NCI-H446 treated with DMSO at 0.1 percent for 48 hours (cell line): ENCODE measurements around the gene CEP162.
"Not testable (repeated sequence)": the region's sequence is repeated elsewhere in the genome, so short reads cannot be mapped to it uniquely, and the experiment has no call there.

Source experiments
- DNase-seq: peaks from one replicate; lab custom pipeline; 2025; lab: John Stamatoyannopoulos, UW

The CEP162 gene

DNA sequence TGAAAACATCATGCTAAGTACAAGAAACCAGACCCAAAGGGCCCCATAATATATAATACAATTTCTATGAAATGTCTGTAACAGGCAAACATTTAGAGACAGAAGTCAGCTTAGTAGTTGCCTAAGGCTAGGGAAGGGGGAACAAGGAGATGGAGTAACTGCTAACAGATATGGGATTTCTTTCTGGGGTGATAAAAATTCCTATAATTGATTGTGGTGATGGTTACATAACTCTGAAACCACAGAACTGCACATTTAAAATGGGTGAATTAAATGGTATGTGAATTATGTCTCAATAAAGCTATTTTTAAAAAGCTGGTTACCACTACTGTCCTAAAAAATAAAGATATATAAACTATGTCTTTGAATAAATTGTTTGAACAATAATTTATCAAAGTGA, 3.2 kb downstream of the CEP162 start:
- DNase-seq = no peak

DNA sequence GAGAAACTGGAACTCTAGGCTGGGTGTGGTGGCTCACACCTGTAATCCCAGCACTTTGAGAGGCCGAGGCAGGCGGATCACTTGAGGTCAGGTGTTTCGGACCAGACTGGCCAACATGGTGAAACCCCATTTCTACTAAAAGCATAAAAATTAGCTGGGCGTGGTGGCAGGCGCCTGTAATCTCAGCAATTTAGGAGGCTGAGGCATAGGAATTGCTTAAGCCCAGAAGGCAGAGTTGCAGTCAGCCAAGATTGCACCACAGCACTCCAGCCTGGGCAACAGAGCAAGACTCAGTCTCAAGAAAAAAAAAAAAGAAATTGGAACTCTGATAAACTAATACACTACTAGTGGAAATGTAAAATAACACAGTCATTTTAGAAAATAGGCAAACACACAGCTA, 3.8 kb downstream of the CEP162 start:
- DNase-seq = not testable (repeated sequence)

DNA sequence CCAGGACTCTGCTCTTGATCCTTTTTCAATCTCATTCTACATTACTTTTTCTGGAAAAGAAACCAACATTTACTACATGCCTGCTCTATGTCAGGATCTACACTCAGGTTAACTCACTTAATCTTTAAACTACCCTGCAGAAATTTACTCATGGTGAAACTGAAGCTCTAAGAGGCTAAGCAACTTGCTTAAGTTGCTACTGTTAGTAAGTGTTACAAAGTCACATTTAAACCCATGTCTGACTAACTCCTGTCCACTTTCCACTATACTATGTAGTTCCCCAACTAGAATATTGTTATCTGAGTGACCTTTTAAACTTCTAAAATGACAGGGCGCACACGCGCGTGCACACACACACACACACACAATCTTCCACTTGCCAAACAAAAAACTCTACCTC, 5.0 kb downstream of the CEP162 start:
- DNase-seq = no peak

DNA sequence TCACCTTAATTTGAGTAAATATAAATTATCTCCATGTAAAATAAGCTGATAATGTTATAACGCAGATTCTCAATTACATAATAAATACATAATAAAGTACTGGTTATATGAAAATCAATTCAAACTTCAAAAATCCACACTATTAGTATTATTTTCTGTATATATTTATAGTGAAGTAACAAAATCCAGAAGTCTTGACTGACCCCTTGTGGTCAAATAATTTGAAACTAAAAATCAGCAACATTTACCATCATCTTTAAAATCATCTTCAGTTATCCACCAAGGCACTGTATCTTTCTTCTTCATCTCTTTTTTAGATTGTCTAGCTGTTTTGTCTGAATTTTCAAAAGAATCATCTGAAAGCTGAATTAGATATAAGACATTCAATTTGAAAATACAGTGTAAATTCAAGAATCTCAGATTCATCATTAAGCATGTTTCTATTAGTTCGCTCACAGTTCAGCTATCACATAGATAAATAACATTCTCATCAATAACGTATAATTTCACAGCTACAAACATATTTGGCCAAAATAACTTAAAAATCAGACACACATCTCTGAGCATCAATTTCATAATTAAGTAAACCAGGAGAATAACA, 6.5 kb downstream of the CEP162 start:
- no peak for DNase-seq

DNA sequence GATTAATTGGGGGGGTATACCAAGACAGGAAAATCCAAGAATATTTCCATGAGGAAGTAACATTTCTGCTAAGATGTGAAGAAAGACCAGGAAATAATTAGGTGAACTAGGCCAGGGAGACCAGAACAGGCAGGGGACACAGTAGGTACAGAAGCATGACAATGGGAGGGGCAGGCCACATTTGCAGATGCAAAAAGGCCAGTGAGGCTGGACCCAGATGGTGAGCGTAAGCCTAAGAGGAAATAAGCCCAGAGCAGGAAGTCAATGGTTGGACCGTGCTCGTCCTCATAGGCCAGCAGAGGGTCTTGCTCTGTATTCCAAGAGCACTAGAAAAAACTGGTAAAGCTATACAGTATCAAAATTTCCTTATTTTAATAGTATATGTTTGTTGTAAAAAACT, 9.4 kb downstream of the CEP162 start:
- DNase-seq = no peak

DNA sequence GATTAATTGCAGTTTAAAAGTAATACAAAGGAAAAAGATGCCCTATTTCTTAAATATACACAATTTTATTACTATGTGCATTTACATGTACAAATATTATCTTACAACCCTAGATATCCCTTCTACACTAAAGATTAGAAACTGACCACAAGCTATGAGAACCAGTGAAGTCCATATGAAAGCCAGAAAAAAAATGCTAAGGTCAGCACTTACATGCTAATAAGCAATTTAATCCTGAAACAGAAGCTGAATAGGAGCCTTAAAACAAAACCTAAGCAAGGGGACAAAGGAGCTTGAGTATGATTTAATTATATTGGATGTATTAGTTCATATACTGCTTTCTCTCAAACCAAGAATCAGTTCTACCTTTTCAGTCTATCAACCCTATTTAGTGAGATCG, 14.2 kb downstream of the CEP162 start:
- DNase-seq = no peak

DNA sequence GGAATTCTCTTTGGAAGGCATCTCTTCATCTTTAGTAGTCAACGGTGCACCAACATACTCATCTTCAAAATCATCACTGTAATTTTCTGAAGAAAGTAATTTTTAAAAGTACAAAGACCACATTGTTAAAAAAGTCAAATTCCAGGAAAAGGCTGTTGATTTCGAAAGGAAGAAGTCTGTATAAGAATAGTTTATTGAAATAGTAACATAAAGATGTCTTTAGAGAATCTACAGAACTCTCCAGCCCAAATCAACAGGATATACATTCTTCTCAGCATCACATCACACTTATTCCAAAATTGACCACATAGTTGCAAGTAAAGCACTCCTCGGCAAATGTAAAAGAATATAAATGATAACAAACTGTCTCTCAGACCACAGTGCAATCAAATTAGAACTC, 23.4 kb downstream of the CEP162 start:
- DNase-seq = no peak

DNA sequence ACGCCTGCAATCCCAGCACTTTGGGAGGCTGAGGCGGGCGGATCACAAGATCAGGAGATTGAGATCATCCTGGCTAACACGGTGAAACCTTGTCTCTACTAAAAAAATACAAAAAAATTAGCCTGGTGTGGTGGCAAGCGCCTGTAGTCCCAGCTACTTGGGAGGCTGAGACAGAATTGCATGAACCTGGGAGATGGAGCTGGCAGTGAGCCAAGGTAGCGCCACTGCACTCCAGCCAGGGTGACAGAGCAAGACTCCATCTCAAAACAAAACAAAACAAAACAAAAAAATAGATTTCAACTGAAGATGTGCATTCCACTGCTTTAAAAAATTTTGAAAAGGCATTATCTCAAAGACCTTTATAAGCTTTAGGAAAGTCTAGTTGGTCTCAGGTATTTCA, 27.5 kb downstream of the CEP162 start:
- not testable (repeated sequence) for DNase-seq

DNA sequence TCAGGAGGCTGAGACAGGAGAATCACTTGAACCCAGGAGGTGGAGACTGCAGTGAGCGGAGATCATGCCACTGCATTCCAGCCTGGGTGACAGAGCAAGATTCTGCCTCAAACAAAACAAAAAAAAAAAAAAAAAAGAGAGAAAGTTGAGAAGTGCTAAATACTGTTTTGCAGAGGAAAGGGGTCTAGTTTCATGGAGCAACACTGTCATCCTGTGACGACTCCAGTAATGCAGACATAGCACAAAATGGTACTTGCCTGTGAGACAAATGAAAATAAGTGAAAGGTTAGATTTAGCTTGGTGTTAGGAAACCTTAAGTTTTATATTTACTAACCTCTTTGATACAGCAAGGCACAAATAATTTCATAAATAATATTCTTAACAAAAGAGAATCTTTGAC, 29.7 kb downstream of the CEP162 start:
- no peak for DNase-seq

DNA sequence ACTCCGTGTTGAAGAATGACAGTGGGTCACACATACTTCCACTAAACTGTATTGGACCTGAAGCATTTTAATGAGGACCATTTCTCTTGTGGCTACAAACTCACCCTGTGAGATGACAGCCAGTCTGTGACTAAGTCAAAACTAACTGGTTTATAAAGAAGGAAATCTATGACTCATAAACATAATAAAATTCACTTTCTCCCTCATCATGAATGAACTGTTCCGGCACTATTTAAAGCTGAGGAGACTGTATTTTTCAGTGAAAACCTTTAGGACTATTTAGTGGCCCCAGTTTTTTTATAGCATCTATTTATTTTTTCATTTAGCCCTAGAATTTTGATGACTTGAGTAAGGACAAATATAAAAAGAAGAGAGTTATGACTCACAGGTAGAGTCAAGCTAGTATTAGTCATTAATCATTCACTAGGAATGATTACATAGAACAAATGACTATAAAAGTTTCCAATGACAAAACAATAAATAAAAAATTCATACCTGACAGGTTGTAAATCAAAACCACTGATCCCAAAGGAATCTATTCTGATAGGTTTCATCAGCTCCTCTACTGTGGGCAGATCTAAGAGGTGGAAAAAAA, 34.2 kb downstream of the CEP162 start:
- DNase-seq = no peak

DNA sequence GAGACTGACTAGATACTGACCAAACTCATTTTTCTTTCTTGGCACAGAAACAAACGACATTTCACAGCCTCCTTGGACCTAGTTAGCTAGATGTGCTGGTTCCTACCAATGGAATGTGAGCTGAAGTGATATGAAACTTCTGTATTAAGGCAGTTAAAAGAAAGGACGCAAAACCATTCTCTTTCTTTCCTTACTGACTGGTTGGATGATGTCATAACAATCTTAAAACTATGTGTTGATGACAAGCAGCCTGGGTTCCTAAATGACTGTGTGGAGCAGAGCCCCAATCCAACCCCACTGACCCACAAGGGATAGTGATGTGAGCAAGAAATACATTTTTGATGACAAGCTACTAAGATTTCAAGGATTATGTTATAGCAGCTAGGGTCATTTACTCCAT, 35.6 kb downstream of the CEP162 start:
- no peak for DNase-seq

DNA sequence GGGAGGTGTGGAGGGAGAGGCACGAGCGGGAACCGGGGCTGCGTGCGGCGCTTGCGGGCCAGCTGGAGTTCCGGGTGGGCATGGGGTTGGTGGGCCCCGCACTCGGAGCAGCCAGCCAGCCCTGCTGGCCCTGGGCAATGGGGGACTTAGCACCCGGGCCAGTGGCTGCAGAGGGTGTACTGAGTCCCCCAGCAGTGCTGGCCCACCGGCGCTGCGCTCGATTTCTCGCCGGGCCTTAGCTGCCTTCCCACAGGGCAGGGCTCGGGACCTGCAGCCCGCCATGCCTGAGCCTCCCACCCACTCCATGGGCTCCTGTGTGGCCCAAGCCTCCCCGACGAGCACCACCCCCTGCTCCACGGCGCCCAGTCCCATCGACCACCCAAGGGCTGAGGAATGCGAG, 38.1 kb downstream of the CEP162 start:
- DNase-seq = not testable (repeated sequence)

DNA sequence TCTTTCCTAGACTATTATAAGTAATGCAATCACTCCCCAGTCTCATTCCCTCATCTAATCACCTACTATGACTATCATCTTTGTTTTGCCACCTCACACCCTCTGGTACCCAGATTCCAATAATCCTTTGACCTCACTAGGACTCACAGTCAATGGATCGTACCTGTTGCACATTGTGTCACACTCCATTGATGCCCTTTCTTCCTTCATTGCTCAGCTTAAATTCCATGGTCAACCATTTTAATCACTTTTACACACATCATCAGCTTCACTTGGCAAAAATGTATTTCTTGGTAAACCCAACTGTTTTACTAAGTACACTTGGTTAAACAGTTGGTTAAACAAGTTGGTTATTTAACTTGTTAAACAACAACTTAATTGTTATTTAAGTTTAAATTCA, 44.0 kb downstream of the CEP162 start:
- DNase-seq = no peak

DNA sequence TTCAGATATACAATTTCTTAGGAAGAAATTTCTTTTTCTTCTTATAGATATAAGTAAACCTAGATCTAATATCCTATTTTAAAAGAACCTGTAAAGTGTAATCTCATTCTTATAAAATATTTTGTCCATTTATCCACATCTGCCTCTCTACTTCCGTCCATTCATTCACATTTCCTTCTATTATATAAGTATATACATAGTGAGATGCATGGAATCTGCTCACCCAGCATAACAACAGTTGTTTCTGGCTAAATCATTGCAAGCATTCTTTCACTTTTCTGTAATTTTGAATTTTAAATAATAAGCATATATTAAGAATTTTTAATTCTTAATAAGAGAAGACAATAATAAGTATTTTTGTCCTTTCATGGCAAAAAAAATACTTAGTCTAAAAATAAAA, 45.4 kb downstream of the CEP162 start:
- DNase-seq = no peak

DNA sequence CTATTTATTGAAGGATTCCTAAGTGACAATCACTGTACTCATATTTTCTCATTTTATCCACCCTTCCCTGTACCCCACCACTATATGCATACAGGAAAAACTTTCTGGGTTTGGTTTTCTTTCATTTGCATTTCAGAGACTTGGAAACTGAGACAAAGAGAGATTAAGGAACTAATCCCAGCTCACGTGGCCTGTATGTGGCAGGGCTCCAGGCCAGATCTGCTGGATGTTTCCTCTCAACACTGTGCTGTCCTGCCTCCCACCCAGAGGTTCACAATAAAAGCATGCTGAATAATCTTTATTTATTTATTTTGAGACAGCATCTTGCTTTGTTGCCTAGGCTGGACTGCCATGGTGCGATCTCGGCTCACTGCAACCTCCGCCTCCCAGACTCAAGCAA, 50.2 kb downstream of the CEP162 start:
- DNase-seq = no peak

DNA sequence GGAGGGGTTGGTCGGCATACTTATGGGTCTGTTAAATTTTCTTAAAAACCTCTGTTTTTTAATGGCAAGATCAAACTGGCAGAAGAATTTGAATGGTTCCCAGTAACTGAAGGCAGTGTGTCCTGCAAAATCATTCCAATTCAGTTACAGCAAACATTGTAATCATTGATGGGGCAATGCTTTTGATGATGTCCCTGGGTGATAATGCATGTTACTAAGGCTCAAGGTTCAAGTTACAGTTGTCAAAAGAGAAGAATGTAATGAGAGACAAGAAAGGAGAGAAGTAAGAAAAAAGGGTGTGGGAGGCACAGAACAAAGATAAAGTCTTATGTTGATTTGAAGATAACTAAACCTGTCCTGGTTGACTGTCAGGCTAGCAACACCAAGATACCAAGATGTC, 54.9 kb downstream of the CEP162 start:
- no peak for DNase-seq

DNA sequence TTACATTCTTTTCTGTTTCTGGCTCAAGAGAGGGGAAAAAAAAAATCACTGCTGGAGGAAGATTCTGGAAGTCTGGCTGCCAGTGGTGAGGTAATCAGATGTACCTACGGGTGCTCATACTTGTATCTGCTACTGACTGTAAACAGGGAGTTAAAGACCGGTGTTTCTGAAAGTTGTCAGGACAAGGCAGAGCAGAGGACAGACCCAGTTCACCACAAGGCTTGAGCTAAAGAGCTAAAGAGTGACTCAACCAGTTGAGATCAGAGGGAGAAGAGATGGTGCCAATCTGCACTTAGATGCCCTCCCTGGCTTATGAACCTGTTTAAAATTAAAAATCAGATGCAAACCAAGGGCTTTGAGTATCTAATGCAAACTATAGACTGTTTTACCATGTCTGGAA, 55.4 kb downstream of the CEP162 start:
- DNase-seq = no peak

DNA sequence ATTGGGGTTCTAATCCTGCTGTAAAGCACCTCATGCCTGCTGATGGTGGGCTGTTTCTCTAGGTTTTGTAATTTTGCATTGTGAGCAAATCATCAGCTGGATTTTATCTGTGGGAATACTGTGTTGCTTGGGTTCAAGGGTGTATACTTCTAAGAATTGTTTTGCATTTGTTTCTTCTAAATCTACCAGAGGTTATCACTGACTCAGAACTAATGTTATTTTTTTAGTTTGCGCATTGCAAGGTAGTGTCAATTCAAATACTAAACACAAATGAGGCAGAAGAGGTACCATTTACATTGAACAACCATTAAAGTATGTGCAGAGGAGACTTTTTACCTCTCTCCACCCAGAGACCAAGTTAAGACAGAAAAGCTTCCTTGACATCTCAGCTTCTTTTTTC, 60.0 kb downstream of the CEP162 start:
- no peak for DNase-seq

DNA sequence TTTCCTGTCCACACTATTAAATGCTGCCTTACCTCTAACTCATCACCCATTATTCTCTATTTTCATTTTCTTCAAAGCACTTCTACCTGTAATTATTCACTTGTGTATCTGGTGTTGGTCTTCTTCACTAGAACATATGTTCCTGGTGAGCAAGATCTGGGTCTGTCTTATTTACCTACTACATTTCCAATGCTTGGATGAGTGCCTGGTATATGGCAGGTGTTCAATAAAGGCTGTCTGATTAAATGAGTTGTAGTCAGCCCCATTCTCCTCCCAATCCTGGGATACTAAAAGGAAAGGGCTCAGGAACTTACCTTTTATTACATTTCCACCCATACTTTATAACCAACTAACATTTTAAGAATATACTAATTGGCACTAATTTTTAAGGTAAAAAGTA, 61.0 kb downstream of the CEP162 start:
- DNase-seq = peak; percentile 29

DNA sequence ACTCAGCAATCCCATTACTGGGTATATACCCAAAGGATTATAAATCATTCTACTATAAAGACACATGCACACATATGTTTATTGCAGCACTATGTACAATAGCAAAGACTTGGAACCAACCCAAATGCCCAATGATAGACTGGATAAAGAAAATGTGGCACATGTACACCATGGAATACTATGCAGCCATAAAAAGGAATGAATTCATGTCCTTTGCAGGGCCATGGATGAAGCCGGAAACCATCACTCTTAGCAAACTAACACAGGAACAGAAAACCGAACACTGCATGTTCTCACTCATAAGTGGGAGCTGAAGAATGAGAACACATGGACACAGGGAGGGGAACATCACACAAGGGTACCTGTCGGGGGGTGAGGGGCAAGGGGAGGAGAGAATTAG, 63.1 kb downstream of the CEP162 start:
- not testable (repeated sequence) for DNase-seq

DNA sequence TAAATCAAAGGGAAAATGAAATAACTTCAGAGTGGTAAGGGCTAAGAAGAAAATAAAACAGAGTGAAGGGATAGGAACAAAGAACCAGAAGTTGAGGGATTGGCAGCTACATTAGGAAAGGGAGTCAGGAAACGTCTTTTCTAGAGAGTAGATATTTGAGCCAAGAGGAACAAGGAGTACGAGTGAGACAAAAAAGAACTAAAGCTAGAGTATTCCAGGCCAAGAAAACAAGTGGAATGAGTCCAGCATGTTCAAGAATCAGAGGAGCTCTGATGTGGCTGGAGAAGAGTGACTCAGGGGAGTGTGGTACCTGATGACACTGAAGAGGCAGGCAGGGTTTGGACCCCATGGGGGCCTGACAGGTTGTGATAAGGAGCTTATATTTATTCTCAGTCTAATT, 66.3 kb downstream of the CEP162 start:
- DNase-seq = no peak

DNA sequence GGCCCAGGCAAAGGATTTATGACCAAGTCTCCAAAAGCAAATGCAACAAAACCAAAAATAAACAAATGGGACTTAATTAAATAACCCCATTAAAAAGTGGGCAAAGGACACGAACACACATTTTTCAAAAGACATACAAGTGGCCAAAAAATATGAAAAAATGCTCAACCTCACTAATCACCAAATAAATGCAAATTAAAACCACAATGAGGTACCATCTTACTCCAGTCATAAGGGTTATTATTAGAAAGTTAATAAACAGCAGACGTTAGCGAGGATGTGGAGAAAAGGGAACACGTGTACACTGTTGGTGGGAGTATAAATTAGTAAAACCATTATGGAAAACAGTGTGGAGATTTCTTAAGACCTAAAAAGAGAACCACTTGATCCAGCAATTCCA, 71.1 kb downstream of the CEP162 start:
- no peak for DNase-seq

DNA sequence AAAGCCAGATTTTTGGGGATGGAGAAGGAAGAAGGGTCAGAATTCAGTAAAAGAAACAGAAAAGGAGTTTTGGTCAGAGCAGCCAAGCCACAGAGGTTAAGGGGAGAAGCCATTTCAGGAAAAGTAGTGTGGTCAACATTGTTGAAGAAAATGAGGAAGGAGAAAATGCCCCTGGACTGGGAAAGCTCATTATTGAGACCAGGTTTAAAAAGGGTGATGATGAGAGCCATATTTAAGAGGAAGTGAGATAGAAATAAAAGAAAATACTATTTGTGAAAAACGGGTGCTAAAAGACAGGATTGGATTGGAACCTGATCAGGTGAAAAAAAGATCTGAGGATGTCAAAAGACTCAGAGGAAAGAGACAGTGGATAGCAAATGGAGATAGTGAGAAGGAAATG, 75.8 kb downstream of the CEP162 start:
- DNase-seq = no peak

DNA sequence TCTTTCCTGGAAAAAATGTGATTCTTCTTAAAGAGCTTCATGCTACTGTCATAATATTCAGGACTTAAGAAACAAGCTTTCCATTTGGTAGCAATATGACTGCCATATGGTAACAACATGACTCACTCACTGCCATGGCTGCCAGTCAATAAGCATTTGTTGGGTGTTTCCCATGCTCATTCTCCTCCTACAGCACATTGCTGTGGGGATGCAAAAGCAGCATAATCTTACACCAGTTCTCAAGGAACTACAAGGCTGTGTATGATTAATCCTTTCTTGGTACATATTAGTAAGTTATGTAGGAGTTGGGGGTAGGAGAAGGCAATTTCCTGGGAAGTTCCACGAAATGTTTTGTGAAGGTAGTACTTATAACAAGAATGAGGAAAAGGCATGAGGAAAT, 76.7 kb downstream of the CEP162 start:
- DNase-seq = peak; percentile 79

DNA sequence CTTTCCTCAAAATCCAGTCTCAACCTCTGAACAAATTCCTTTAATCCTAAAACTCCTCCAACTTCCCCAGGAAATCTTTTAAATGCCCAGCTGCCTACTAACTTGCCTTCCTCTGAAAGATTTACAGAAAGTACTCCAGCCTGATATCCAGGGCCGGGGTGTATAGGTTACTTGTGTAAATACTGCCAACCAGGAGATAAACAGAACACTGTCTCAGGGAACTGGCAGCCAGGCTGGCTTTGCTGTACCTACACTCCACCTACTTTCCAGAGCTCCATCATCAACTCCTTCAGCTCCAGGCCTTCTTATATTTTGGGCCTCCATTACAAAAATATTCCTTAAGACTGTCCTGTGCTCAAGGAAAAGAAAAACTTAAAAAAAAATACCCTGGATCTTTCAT, 85.9 kb downstream of the CEP162 start:
- no peak for DNase-seq
